SK-N-MC (cell line): ENCODE measurements around the gene HEPHL1.

Experiments used
- DNase-seq: peaks from one replicate; pipeline ENCODE4 v3.0.0-alpha.2; 2011; ENCODE audit warnings: low read depth, low spot score
- H3K27ac ChIP-seq: fragments of 200-600 bp; sonication (generic); 2 replicates; pipeline ENCODE4 v1.5.1; 2016; ENCODE audit warnings: mixed run types
- H3K36me3 ChIP-seq: fragments of 200-600 bp; sonication (generic); 2 replicates; pipeline ENCODE4 v1.6.1; 2017; ENCODE audit warnings: antibody characterized with exemption, low read length, mixed read lengths; ENCODE audit not compliant: insufficient read depth
- H3K4me3 ChIP-seq: fragments of 200-600 bp; sonication (generic); 2 replicates; pipeline ENCODE4 v1.5.1; 2016
- H3K9ac ChIP-seq: fragments of 200-600 bp; sonication (generic); 2 replicates; pipeline ENCODE4 v1.8.0; 2017; ENCODE audit warnings: mixed run types, mixed read lengths; ENCODE audit not compliant: insufficient read length
- H3K9me3 ChIP-seq: fragments of 200-600 bp; sonication (generic); 2 replicates; pipeline ENCODE4 v1.6.1; 2017; ENCODE audit warnings: low read depth, mild to moderate bottlenecking, antibody characterized with exemption, low read length, moderate library complexity, mixed read lengths
- EZH2 ChIP-seq: fragments of 200-600 bp; sonication (generic); IDR thresholded peaks from one replicate; pipeline ENCODE4 v1.6.1; 2017; ENCODE audit warnings: antibody characterized with exemption
- FOXP2 ChIP-seq: optimal IDR thresholded peaks from 2 replicates; pipeline ENCODE3; 2011; ENCODE audit warnings: mild to moderate bottlenecking, moderate library complexity; ENCODE audit not compliant: insufficient read depth; ENCODE audit errors: extremely low read length, control extremely low read depth
- POLR2AphosphoS5 ChIP-seq: IDR thresholded peaks from 2 replicates; pipeline ENCODE4 v1.6.1; 2012; ENCODE audit warnings: mild to moderate bottlenecking, low read depth, low read length, borderline replicate concordance

HEPHL1 gene

GRCh38 chr11:94139416-94139815 is 118.3 kb downstream of the HEPHL1 start:
- no peaks in the 10 kb centered on the region for H3K36me3 ChIP-seq
- TF ChIP-seq POLR2AphosphoS5 (no peak), EZH2 (no peak), FOXP2 (no peak)
- H3K27ac ChIP-seq = no peak overlapping the region
- no peaks in the 10 kb centered on the region for H3K9me3 ChIP-seq
- no peak overlapping the region for H3K4me3 ChIP-seq
- no peak for DNase-seq
- no peak overlapping the region for H3K9ac ChIP-seq

- H3K4me3 ChIP-seq = no peak overlapping the region
- H3K27ac ChIP-seq = no peak overlapping the region
- TF ChIP-seq FOXP2 (no peak), POLR2AphosphoS5 (no peak), EZH2 (no peak)
- DNase-seq = no peak
- no peaks in the 10 kb centered on the region for H3K36me3 ChIP-seq
- H3K9me3 ChIP-seq = no peaks in the 10 kb centered on the region
- no peak overlapping the region for H3K9ac ChIP-seq
Measured at GRCh38 chr11:94140154-94140655, 119.1 kb downstream of the HEPHL1 start.

- no peak overlapping the region for H3K27ac ChIP-seq
- no peak for DNase-seq
- no peaks in the 10 kb centered on the region for H3K36me3 ChIP-seq
- H3K9ac ChIP-seq = no peak overlapping the region
- no peaks in the 10 kb centered on the region for H3K9me3 ChIP-seq
- TF ChIP-seq FOXP2 (no peak), POLR2AphosphoS5 (no peak), EZH2 (no peak)
- no peak overlapping the region for H3K4me3 ChIP-seq
Measured at GRCh38 chr11:94141511-94142307, 120.6 kb downstream of the HEPHL1 start.

GRCh38 chr11:94142308-94143281 is 121.4 kb downstream of the HEPHL1 start:
- H3K9ac ChIP-seq = no peak overlapping the region
- H3K9me3 ChIP-seq = no peaks in the 10 kb centered on the region
- DNase-seq = no peak
- no peak overlapping the region for H3K4me3 ChIP-seq
- H3K27ac ChIP-seq = no peak overlapping the region
- no peaks in the 10 kb centered on the region for H3K36me3 ChIP-seq
- TF ChIP-seq FOXP2 = no peak
- no peak for TF ChIP-seq POLR2AphosphoS5

- no peaks in the 10 kb centered on the region for H3K9me3 ChIP-seq
- TF ChIP-seq EZH2 (no peak), FOXP2 (no peak), POLR2AphosphoS5 (no peak)
- no peak for DNase-seq
- H3K27ac ChIP-seq = no peak overlapping the region
- no peak overlapping the region for H3K4me3 ChIP-seq
- no peak overlapping the region for H3K9ac ChIP-seq
- H3K36me3 ChIP-seq = no peaks in the 10 kb centered on the region
Measured at GRCh38 chr11:94144216-94144615, 123.1 kb downstream of the HEPHL1 start.

- H3K9me3 ChIP-seq = no peaks in the 10 kb centered on the region
- H3K36me3 ChIP-seq = no peaks in the 10 kb centered on the region
- no peak for DNase-seq
- no peak for TF ChIP-seq EZH2
- no peak for TF ChIP-seq POLR2AphosphoS5
- no peak for TF ChIP-seq FOXP2
- H3K9ac ChIP-seq = no peak overlapping the region
- H3K27ac ChIP-seq = no peak overlapping the region
- no peak overlapping the region for H3K4me3 ChIP-seq
Measured at GRCh38 chr11:94144664-94145063, 123.5 kb downstream of the HEPHL1 start.

GRCh38 chr11:94145431-94145830 is 124.3 kb downstream of the HEPHL1 start:
- TF ChIP-seq FOXP2 = no peak
- TF ChIP-seq EZH2 = no peak
- no peak for TF ChIP-seq POLR2AphosphoS5
- H3K27ac ChIP-seq = no peak overlapping the region
- no peak overlapping the region for H3K4me3 ChIP-seq
- H3K9ac ChIP-seq = no peak overlapping the region
- no peaks in the 10 kb centered on the region for H3K36me3 ChIP-seq
- DNase-seq = no peak
- H3K9me3 ChIP-seq = no peaks in the 10 kb centered on the region

GRCh38 chr11:94145916-94146315 is 124.8 kb downstream of the HEPHL1 start:
- Histone ChIP-seq H3K36me3 (no peaks in the 10 kb centered on the region), H3K9ac (no peak overlapping the region), H3K4me3 (no peak overlapping the region), H3K27ac (no peak overlapping the region), H3K9me3 (no peaks in the 10 kb centered on the region)
- TF ChIP-seq POLR2AphosphoS5 = no peak
- no peak for TF ChIP-seq EZH2
- DNase-seq = no peak

GRCh38 chr11:94147433-94147845 is 126.3 kb downstream of the HEPHL1 start:
- Histone ChIP-seq H3K4me3 (no peak overlapping the region), H3K9me3 (no peaks in the 10 kb centered on the region), H3K9ac (no peak overlapping the region), H3K36me3 (no peaks in the 10 kb centered on the region), H3K27ac (no peak overlapping the region)
- no peak for DNase-seq
- TF ChIP-seq EZH2 (no peak), POLR2AphosphoS5 (no peak), FOXP2 (no peak)
